T-cell (primary cell): ENCODE measurements around the gene ETS1. TPM values are rescaled to one million over a fixed set of nuclear protein-coding genes. Genes with fewer than 3 reads are reported as not detected.

ENCODE experiments used
- ATAC-seq, 4 experiments: fragments of 200-7000 bp in 3 of 4; fragments of 150-1000 bp in 1 of 4; cut with Tn5 transposase; replicated peaks in 1 of 4; 1 replicate in 3 of 4; 2 replicates in 1 of 4; pipeline ENCODE4 v1.10.0; 2021; ENCODE audit warnings: moderate library complexity in 3 of 4, mild to moderate bottlenecking in 2 of 4, moderate number of reproducible peaks in 1 of 4
- CTCF ChIA-PET, 2 donors: fragments of 300-600 bp; sonication (Branson Sonifier 250); formaldehyde crosslinking; loops; one replicate each; lab custom pipeline; 2022; ENCODE audit warnings: antibody characterized with exemption in 2 of 2; lab: Charles Lee
- POLR2A ChIA-PET, 2 donors: fragments of 300-600 bp; sonication (Branson Sonifier 250); formaldehyde crosslinking; loops; one replicate each; lab custom pipeline; 2022; ENCODE audit warnings: antibody characterized with exemption in 2 of 2; lab: Charles Lee
- DNase-seq, 35 experiments: peaks; one replicate each; pipeline versions ENCODE4 v3.0.0 to v3.0.0-alpha.2; 2013 to 2023
- H3K27ac ChIP-seq: one replicate; pipeline ENCODE4 v1.5.1; 2013; ENCODE audit warnings: low read length
- H3K27me3 ChIP-seq, 2 experiments: replicated peaks in 1 of 2; 1 replicate in 1 of 2; 2 replicates in 1 of 2; pipeline versions ENCODE4 v1.6.1 to v1.7.0; 2013; ENCODE audit warnings: low read length in 1 of 2, mixed read lengths in 1 of 2; ENCODE audit not compliant: control insufficient read depth in 2 of 2, insufficient read depth in 2 of 2; ENCODE audit errors: extremely low read depth in 1 of 2
- H3K36me3 ChIP-seq, 2 donors: 1 replicate in 1 of 2; 2 replicates in 1 of 2; pipeline versions ENCODE4 v1.6.1 to v1.7.0; 2013; ENCODE audit warnings: low read length in 1 of 2; ENCODE audit not compliant: control insufficient read depth in 2 of 2, insufficient read depth in 1 of 2; ENCODE audit errors: extremely low read depth in 1 of 2
- H3K4me1 ChIP-seq, 2 experiments: 1 replicate in 1 of 2; 2 replicates in 1 of 2; pipeline versions ENCODE4 v1.6.1 to v1.7.0; 2013; ENCODE audit warnings: low read length in 2 of 2, mixed read lengths in 1 of 2; ENCODE audit not compliant: insufficient read depth in 2 of 2, control insufficient read depth in 1 of 2; ENCODE audit errors: extremely low read depth in 1 of 2
- H3K4me3 ChIP-seq, 2 donors: 1 replicate in 1 of 2; 2 replicates in 1 of 2; pipeline versions ENCODE4 v1.5.1 to v1.7.0; 2013; ENCODE audit warnings: mild to moderate bottlenecking in 2 of 2, low read length in 1 of 2, moderate library complexity in 1 of 2; ENCODE audit not compliant: control insufficient read depth in 1 of 2; ENCODE audit errors: extremely low read depth in 1 of 2
- H3K9me3 ChIP-seq: 2 replicates; pipeline ENCODE4 v1.7.0; 2013
- H3K27ac Mint-ChIP-seq, 2 donors: one replicate each; pipeline ENCODE4 v1.8.0; 2020 to 2021; ENCODE audit warnings: mild to moderate bottlenecking in 2 of 2, mixed read lengths in 2 of 2
- H3K27me3 Mint-ChIP-seq, 2 donors: one replicate each; pipeline ENCODE4 v1.8.0; 2021 to 2022; ENCODE audit warnings: mixed read lengths in 2 of 2
- H3K36me3 Mint-ChIP-seq: one replicate; pipeline ENCODE4 v1.8.0; 2021; ENCODE audit warnings: mixed read lengths
- H3K4me1 Mint-ChIP-seq, 3 donors: one replicate each; pipeline ENCODE4 v1.8.0; 2020 to 2022; ENCODE audit warnings: mixed read lengths in 3 of 3, mild to moderate bottlenecking in 1 of 3
- H3K4me3 Mint-ChIP-seq, 3 donors: one replicate each; pipeline ENCODE4 v1.8.0; 2020 to 2022; ENCODE audit warnings: mild to moderate bottlenecking in 3 of 3, mixed read lengths in 3 of 3, moderate library complexity in 3 of 3
- H3K9me3 Mint-ChIP-seq, 3 donors: one replicate each; pipeline ENCODE4 v1.8.0; 2020 to 2022; ENCODE audit warnings: mixed read lengths in 3 of 3
- WGBS: methylation state at CpG from one replicate; pipeline ENCODE4 v1.1.5; 2013; ENCODE audit warnings: missing lambda C conversion rate; ENCODE audit not compliant: insufficient coverage; 5-methylcytosine and 5-hydroxymethylcytosine counted together
- total RNA-seq, 35 experiments: library from RNA in 6 of 35; stranded (reverse) in 6 of 35; fragments of 120-200 nt in 1 of 35; gene quantifications; one replicate each; pipeline versions ENCODE4 v1.2.1 to v1.2.4 and lab custom pipeline; 2013 to 2026

The ETS1 gene
- total RNA-seq, 5 donors from 2014 or later (not counting 1 experiment from before 2014, with no cell fraction given) = 773 to 1,065 (median 854) TPM

DNA sequence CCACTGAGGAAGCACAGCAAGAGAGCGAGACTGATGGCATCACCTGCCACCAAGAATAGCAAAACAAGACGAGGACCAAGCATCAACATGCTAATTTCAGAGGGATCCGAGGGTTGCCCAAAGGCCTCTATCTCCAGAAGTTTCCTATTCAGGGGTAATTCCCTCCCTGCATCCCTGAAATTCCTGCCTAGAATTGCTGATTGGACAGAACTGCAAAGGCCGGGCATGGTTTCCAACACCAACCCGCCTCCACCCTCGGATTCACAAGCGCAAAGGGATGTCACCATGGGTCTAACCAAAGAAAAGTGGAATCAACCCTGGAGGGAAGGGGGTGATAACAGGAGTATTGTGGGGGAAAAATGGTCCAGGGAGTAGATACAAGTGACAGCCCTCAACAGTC lies 28.3 kb upstream of the ETS1 start:
- 93% methylated on average over 4 of the region's 7 CpGs for WGBS
- H3K27me3 ChIP-seq = no peaks in the 10 kb centered on the region
- ChIA-PET POLR2A (interaction anchor here (0.6 to 1.1 kb wide), 2 partner anchors 9 to 13 kb away, joined by 3 read pairs; no protein-coding TSS in a partner anchor), CTCF (no interaction called here)
- peaks cover 40 to 44% of the 10 kb centered on the region in 2 experiments for H3K4me1 ChIP-seq
- no peaks in the 10 kb centered on the region for H3K9me3 Mint-ChIP-seq
- DNase-seq = no peak
- H3K36me3 ChIP-seq = no peaks in the 10 kb centered on the region
- peaks cover 51 to 63% (median 61%) of the 10 kb centered on the region in 3 donors for H3K4me1 Mint-ChIP-seq
- H3K27ac Mint-ChIP-seq = peak overlapping the region; percentile 24 to 64
- H3K4me3 ChIP-seq = no peak overlapping the region
- H3K4me3 Mint-ChIP-seq = no peak overlapping the region
- ATAC-seq = no peak
- no peaks in the 10 kb centered on the region for H3K36me3 Mint-ChIP-seq
- no peaks in the 10 kb centered on the region for H3K9me3 ChIP-seq
- H3K27ac ChIP-seq = no peak overlapping the region
- H3K27me3 Mint-ChIP-seq = no peaks in the 10 kb centered on the region

DNA sequence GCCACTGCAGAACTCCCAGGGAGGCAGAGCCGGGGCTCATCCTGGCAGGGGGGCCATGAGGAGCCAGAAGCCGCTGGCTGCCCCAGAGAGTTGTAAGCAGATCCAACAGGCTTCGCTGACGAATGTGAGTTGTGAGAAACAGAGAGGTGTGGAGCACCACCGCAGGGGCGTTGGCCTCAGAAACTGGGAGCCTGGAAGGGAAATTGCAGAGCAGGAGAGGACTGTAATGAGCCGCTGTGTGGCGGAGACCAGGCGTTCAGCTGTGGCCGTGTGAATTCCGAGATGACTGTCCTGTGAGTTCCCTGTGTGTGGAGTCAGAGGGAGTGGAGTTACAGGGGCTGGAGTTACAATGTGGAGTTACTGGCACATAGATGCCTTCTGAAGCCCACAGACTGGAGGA lies 27.7 kb upstream of the ETS1 start:
- no peak overlapping the region for H3K4me3 Mint-ChIP-seq
- H3K4me1 ChIP-seq = peaks cover 39 to 43% of the 10 kb centered on the region in 2 experiments
- CTCF ChIA-PET = interaction anchor here in 1 of 2 donors (1.0 kb wide), 1 partner anchor 14 kb away, joined by 3 read pairs; no protein-coding TSS in a partner anchor
- peak overlapping the region; percentile 64 for H3K27ac Mint-ChIP-seq
- H3K4me1 Mint-ChIP-seq = peaks cover 50 to 62% (median 61%) of the 10 kb centered on the region in 3 donors
- no peaks in the 10 kb centered on the region for H3K27me3 Mint-ChIP-seq
- H3K4me3 ChIP-seq = no peak overlapping the region
- H3K27ac ChIP-seq = no peak overlapping the region
- POLR2A ChIA-PET = no interaction called here
- H3K9me3 ChIP-seq = no peaks in the 10 kb centered on the region
- 91% methylated on average over 11 of the region's 11 CpGs for WGBS
- no peaks in the 10 kb centered on the region for H3K36me3 Mint-ChIP-seq
- no peaks in the 10 kb centered on the region for H3K9me3 Mint-ChIP-seq
- DNase-seq (no peak), ATAC-seq (no peak)
- H3K36me3 ChIP-seq = no peaks in the 10 kb centered on the region
- H3K27me3 ChIP-seq = no peaks in the 10 kb centered on the region

DNA sequence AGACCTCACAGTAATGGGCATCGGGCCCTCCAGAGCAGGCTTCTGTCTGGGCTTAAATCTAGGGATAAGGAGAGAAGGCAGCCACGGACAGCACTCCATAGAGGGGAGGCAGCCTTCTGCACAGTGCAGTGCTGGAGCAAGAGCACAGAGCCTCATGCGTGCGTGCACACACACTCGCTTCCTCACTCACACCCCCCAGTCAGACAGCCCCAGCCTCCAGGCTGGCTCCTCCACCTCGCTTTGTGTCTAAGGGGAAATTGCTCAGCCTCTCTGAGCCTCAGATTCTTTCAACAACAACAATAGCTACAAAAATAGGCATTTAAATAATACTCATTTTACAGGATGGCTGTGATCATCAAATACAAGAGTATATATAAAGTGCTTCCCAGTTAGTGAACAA lies 26.7 kb upstream of the ETS1 start:
- Mint-ChIP-seq H3K27me3 (no peaks in the 10 kb centered on the region), H3K9me3 (no peaks in the 10 kb centered on the region), H3K4me1 (peaks cover 50 to 63% (median 62%) of the 10 kb centered on the region in 3 donors), H3K27ac (peak overlapping the region; percentile 64 to 80), H3K36me3 (no peaks in the 10 kb centered on the region), H3K4me3 (no peak overlapping the region)
- no peak for DNase-seq
- Histone ChIP-seq H3K9me3 (no peaks in the 10 kb centered on the region), H3K4me3 (no peak overlapping the region), H3K27ac (no peak overlapping the region), H3K36me3 (no peaks in the 10 kb centered on the region), H3K27me3 (no peaks in the 10 kb centered on the region), H3K4me1 (peaks cover 41 to 48% of the 10 kb centered on the region in 2 experiments)
- ATAC-seq = no peak
- CTCF ChIA-PET = interaction anchor here in 1 of 2 donors (1.0 kb wide), 1 partner anchor 15 kb away, joined by 3 read pairs; no protein-coding TSS in a partner anchor
- POLR2A ChIA-PET = no interaction called here
- WGBS = 100% methylated on average over 2 of the region's 6 CpGs

DNA sequence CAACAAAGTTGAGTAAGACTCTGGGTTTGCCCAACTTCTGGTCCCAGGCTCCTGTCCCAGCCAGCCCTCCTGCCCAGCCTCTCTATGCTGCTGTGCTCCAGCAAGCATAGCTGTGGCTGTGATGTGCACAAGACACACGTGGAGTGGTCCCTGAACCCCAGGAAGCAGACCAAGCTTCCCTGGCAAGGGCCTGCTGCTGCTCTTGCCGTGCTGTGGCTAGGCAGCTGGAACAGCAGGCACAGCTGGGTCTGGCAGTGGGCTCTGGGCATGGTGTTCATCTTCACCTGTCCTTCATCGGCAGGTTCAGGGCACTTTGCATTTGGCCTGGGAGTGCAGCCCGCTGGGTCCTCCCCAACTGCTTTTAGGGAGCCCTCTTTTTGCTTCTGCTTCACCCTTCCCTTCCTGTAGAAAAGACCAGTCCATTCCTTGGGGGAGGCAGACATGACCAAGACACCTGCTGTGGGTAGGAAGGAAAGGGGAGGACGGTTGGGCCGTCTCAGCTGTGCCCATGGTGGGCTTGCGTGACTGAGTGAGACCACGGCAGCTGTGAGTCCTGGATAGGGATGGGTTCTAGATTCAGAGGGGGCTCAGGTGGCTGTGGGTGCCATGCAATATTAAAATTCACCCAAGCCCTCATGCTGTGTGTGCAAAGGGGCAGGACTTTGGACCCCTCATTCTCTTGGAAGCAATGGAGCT lies 26.1 kb upstream of the ETS1 start:
- H3K4me1 ChIP-seq = peaks cover 46 to 54% of the 10 kb centered on the region in 2 experiments
- 87% methylated on average over 7 of the region's 8 CpGs for WGBS
- H3K36me3 Mint-ChIP-seq = no peaks in the 10 kb centered on the region
- ATAC-seq (no peak), DNase-seq (no peak)
- H3K4me3 ChIP-seq = no peak overlapping the region
- no peaks in the 10 kb centered on the region for H3K27me3 Mint-ChIP-seq
- no peaks in the 10 kb centered on the region for H3K9me3 Mint-ChIP-seq
- H3K27ac Mint-ChIP-seq = peak overlapping the region in 1 of 2 donors; percentile 64
- H3K36me3 ChIP-seq = no peaks in the 10 kb centered on the region
- ChIA-PET CTCF (interaction anchor here (0.7 to 0.8 kb wide), 4 partner anchors 11 to 324 kb away, joined by 3 to 4 read pairs (median 3); no protein-coding TSS in a partner anchor), POLR2A (interaction anchor here in 1 of 2 donors (0.6 to 0.7 kb wide), 2 partner anchors 11 to 562 kb away, joined by 3 read pairs; no protein-coding TSS in a partner anchor)
- no peaks in the 10 kb centered on the region for H3K27me3 ChIP-seq
- H3K4me3 Mint-ChIP-seq = no peak overlapping the region
- peaks cover 50 to 63% (median 62%) of the 10 kb centered on the region in 3 donors for H3K4me1 Mint-ChIP-seq
- H3K27ac ChIP-seq = no peak overlapping the region
- no peaks in the 10 kb centered on the region for H3K9me3 ChIP-seq

DNA sequence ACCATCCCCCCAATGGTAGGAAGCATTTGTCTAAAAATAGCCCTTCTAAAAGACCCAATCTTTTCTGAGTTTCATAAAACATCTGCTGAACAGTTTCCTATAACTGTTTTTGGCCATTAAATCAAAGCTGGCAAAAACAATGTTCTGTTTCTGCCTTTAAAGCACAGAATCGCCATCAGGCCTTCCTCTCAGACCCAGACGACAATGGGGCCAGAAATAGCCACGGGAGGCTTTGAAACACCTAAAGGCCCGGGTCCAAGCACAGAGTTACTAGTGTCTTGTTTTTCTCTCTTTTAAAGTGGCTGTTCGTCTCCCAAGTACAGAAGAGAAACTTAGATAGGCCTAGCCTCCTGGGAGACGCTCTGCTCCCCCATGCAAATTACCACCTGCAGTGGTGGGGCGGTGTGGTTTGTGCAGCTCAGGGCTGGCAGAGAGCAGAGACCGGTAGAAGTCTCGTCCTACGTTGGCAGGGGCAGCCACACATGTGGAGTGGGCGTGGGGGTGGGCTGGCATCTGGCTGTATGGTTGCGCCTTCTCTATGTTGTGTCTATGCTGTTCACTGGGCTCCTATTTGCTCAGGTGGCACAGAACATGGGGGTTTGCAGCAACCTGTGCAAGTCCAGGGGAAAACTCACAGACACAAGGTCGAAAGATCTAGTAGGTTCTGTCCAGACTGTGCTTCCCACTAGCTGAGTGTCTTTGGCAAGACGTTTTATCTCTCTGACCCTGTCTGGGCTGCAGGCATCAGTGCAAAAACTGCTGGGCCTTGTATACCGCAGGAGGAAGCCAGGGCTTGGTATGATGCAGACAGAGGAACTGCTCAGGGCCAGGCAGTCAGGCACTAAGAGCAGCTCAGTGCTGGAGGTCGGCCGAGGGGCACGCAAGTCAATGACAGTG lies 23.6 kb upstream of the ETS1 start:
- H3K4me3 ChIP-seq = peak overlapping the region in 1 of 2 donors; percentile 40
- H3K27me3 Mint-ChIP-seq = no peaks in the 10 kb centered on the region

DNA sequence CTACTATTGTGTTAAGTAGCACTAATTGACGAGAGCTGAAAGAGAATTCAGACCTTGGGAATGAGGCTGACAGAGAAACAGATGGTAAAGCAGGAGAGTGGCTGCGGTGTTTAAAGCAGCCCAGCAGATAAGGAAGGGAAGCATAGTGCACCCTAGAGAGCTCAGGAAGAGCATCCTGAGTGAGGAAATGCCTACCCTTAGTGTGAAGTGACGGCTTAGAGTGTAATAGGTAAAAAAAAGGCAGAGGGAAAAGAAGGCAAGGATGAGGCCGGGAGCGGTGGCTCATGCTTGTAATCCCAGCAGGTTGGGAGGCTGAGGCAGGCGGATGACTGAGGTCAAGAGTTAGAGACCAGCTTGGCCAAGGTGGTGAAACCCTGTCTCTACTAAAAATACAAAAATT lies 22.4 kb upstream of the ETS1 start:
- H3K36me3 ChIP-seq = no peaks in the 10 kb centered on the region
- H3K4me1 Mint-ChIP-seq = peaks cover 65 to 87% (median 77%) of the 10 kb centered on the region in 3 donors

More for the DNA sequence above, 23.6 kb upstream of the ETS1 start:
- 13% methylated on average over 12 of the region's 18 CpGs for WGBS
- Histone ChIP-seq H3K27me3 (no peaks in the 10 kb centered on the region), H3K9me3 (no peaks in the 10 kb centered on the region), H3K4me1 (peaks cover 54 to 64% of the 10 kb centered on the region in 2 experiments), H3K27ac (peak overlapping the region; percentile 87), H3K36me3 (no peaks in the 10 kb centered on the region)
- Mint-ChIP-seq H3K9me3 (no peaks in the 10 kb centered on the region), H3K27ac (peak overlapping the region; percentile 97 to 98), H3K36me3 (no peaks in the 10 kb centered on the region), H3K4me3 (peak overlapping the region; percentile 32 to 88 (median 62)), H3K4me1 (peaks cover 64 to 81% (median 75%) of the 10 kb centered on the region in 3 donors)
- ATAC-seq (peak; percentile 86 to 92 (median 88)), DNase-seq (peak; percentile 50 to 84 (median 68))
- ChIA-PET POLR2A (interaction anchor here (0.5 to 1.0 kb wide), 8 partner anchors 8 to 272 kb away, joined by 3 to 10 read pairs (median 4); no protein-coding TSS in a partner anchor), CTCF (interaction anchor here (0.5 to 1.6 kb wide), 6 partner anchors 10 to 413 kb away, joined by 3 to 4 read pairs (median 3); no protein-coding TSS in a partner anchor)

More for the DNA sequence above, 22.4 kb upstream of the ETS1 start:
- no peaks in the 10 kb centered on the region for H3K9me3 ChIP-seq
- 86% methylated on average over 2 of the region's 6 CpGs for WGBS
- CTCF ChIA-PET = interaction anchor here in 1 of 2 donors (1.1 to 1.6 kb wide), 2 partner anchors 22 to 412 kb away, joined by 3 to 4 read pairs; no protein-coding TSS in a partner anchor
- no peak for ATAC-seq
- no peak overlapping the region for H3K4me3 ChIP-seq
- Mint-ChIP-seq H3K4me3 (peak overlapping the region; percentile 26 to 88 (median 56)), H3K27me3 (no peaks in the 10 kb centered on the region), H3K36me3 (no peaks in the 10 kb centered on the region), H3K27ac (peak overlapping the region; percentile 96 to 97), H3K9me3 (no peaks in the 10 kb centered on the region)
- POLR2A ChIA-PET = no interaction called here
- H3K4me1 ChIP-seq = peaks cover 54 to 64% of the 10 kb centered on the region in 2 experiments
- H3K27me3 ChIP-seq = no peaks in the 10 kb centered on the region
- H3K27ac ChIP-seq = peak overlapping the region; percentile 87
- DNase-seq = no peak
